ENCODE data around the gene UBASH3A.
"Not testable (repeated sequence)": the region's sequence is repeated elsewhere in the genome, so short reads cannot be mapped to it uniquely, and the experiment has no call there.

UBASH3A gene

GRCh38 chr21:42461881-42462877 lies 58.5 kb downstream of the UBASH3A start:
- H3K9ac ChIP-seq (ENCODE audit: low read depth, low read length): no peak overlapping the region
- H3K4me1 ChIP-seq (ENCODE audit: control insufficient read depth, insufficient read depth, low read length): peaks cover 21% of the 10 kb centered on the region
- H3K4me3 ChIP-seq (ENCODE audit: low read depth, low read length): no peak overlapping the region
- no peaks in the 10 kb centered on the region for H3K36me3 ChIP-seq (ENCODE audit: control insufficient read depth, insufficient read depth, low read length)
- peaks cover 2% of the 10 kb centered on the region; the same call in 1 of the 2 replicates for H3K9me3 ChIP-seq (ENCODE audit: control insufficient read depth, insufficient read depth, low read length)
- no peaks in the 10 kb centered on the region for H3K27me3 ChIP-seq (ENCODE audit: control insufficient read depth, insufficient read depth, low read length)
- no peak overlapping the region for H3K27ac ChIP-seq (ENCODE audit: low read depth, low read length)

- Histone ChIP-seq H3K27ac (ENCODE audit: low read depth, low read length) (no peak overlapping the region), H3K4me3 (ENCODE audit: low read depth, low read length) (no peak overlapping the region), H3K27me3 (ENCODE audit: control insufficient read depth, insufficient read depth, low read length) (no peaks in the 10 kb centered on the region), H3K4me1 (ENCODE audit: control insufficient read depth, insufficient read depth, low read length) (peaks cover 33% of the 10 kb centered on the region), H3K36me3 (ENCODE audit: control insufficient read depth, insufficient read depth, low read length) (no peaks in the 10 kb centered on the region), H3K9me3 (ENCODE audit: control insufficient read depth, insufficient read depth, low read length) (no peaks in the 10 kb centered on the region; the same call in 1 of the 2 replicates), H3K9ac (ENCODE audit: low read depth, low read length) (no peak overlapping the region)
Measured at GRCh38 chr21:42463861-42464515, 60.3 kb downstream of the UBASH3A start.

GRCh38 chr21:42465008-42465802 lies 61.5 kb downstream of the UBASH3A start:
- no peaks in the 10 kb centered on the region; the same call in 1 of the 2 replicates for H3K9me3 ChIP-seq (ENCODE audit: control insufficient read depth, insufficient read depth, low read length)
- H3K4me1 ChIP-seq (ENCODE audit: control insufficient read depth, insufficient read depth, low read length): peaks cover 33% of the 10 kb centered on the region
- no peaks in the 10 kb centered on the region for H3K27me3 ChIP-seq (ENCODE audit: control insufficient read depth, insufficient read depth, low read length)
- no peak overlapping the region for H3K4me3 ChIP-seq (ENCODE audit: low read depth, low read length)
- H3K9ac ChIP-seq (ENCODE audit: low read depth, low read length): no peak overlapping the region
- no peaks in the 10 kb centered on the region for H3K36me3 ChIP-seq (ENCODE audit: control insufficient read depth, insufficient read depth, low read length)
- H3K27ac ChIP-seq (ENCODE audit: low read depth, low read length): no peak overlapping the region

GRCh38 chr21:42465803-42466127 lies 62.1 kb downstream of the UBASH3A start:
- H3K36me3 ChIP-seq (ENCODE audit: control insufficient read depth, insufficient read depth, low read length): no peaks in the 10 kb centered on the region
- peaks cover 33% of the 10 kb centered on the region for H3K4me1 ChIP-seq (ENCODE audit: control insufficient read depth, insufficient read depth, low read length)
- no peak overlapping the region for H3K27ac ChIP-seq (ENCODE audit: low read depth, low read length)
- H3K27me3 ChIP-seq (ENCODE audit: control insufficient read depth, insufficient read depth, low read length): no peaks in the 10 kb centered on the region
- H3K4me3 ChIP-seq (ENCODE audit: low read depth, low read length): no peak overlapping the region
- no peak overlapping the region for H3K9ac ChIP-seq (ENCODE audit: low read depth, low read length)
- H3K9me3 ChIP-seq (ENCODE audit: control insufficient read depth, insufficient read depth, low read length): no peaks in the 10 kb centered on the region

GRCh38 chr21:42466700-42467099 lies 63.0 kb downstream of the UBASH3A start:
- Histone ChIP-seq H3K9ac (ENCODE audit: low read depth, low read length) (no peak overlapping the region), H3K27me3 (ENCODE audit: control insufficient read depth, insufficient read depth, low read length) (no peaks in the 10 kb centered on the region), H3K4me1 (ENCODE audit: control insufficient read depth, insufficient read depth, low read length) (peaks cover 33% of the 10 kb centered on the region), H3K9me3 (ENCODE audit: control insufficient read depth, insufficient read depth, low read length) (no peaks in the 10 kb centered on the region), H3K27ac (ENCODE audit: low read depth, low read length) (no peak overlapping the region), H3K36me3 (ENCODE audit: control insufficient read depth, insufficient read depth, low read length) (no peaks in the 10 kb centered on the region), H3K4me3 (ENCODE audit: low read depth, low read length) (no peak overlapping the region)

GRCh38 chr21:42467140-42467983 lies 63.7 kb downstream of the UBASH3A start:
- H3K27me3 ChIP-seq (ENCODE audit: control insufficient read depth, insufficient read depth, low read length): no peaks in the 10 kb centered on the region
- H3K9ac ChIP-seq (ENCODE audit: low read depth, low read length): no peak overlapping the region
- H3K27ac ChIP-seq (ENCODE audit: low read depth, low read length): no peak overlapping the region
- peaks cover 28% of the 10 kb centered on the region for H3K4me1 ChIP-seq (ENCODE audit: control insufficient read depth, insufficient read depth, low read length)
- H3K4me3 ChIP-seq (ENCODE audit: low read depth, low read length): no peak overlapping the region
- H3K36me3 ChIP-seq (ENCODE audit: control insufficient read depth, insufficient read depth, low read length): no peaks in the 10 kb centered on the region
- H3K9me3 ChIP-seq (ENCODE audit: control insufficient read depth, insufficient read depth, low read length): no peaks in the 10 kb centered on the region

GRCh38 chr21:42468491-42469131 lies 64.9 kb downstream of the UBASH3A start:
- peak overlapping the region; percentile 52 for H3K27ac ChIP-seq (ENCODE audit: low read depth, low read length)
- peaks cover 16% of the 10 kb centered on the region for H3K4me1 ChIP-seq (ENCODE audit: control insufficient read depth, insufficient read depth, low read length)
- H3K4me3 ChIP-seq (ENCODE audit: low read depth, low read length): no peak overlapping the region
- no peaks in the 10 kb centered on the region for H3K9me3 ChIP-seq (ENCODE audit: control insufficient read depth, insufficient read depth, low read length)
- no peaks in the 10 kb centered on the region for H3K36me3 ChIP-seq (ENCODE audit: control insufficient read depth, insufficient read depth, low read length)
- no peaks in the 10 kb centered on the region for H3K27me3 ChIP-seq (ENCODE audit: control insufficient read depth, insufficient read depth, low read length)
- no peak overlapping the region for H3K9ac ChIP-seq (ENCODE audit: low read depth, low read length)

- Histone ChIP-seq H3K4me1 (ENCODE audit: control insufficient read depth, insufficient read depth, low read length) (peaks cover 21% of the 10 kb centered on the region), H3K27me3 (ENCODE audit: control insufficient read depth, insufficient read depth, low read length) (no peaks in the 10 kb centered on the region), H3K36me3 (ENCODE audit: control insufficient read depth, insufficient read depth, low read length) (no peaks in the 10 kb centered on the region), H3K4me3 (ENCODE audit: low read depth, low read length) (no peak overlapping the region), H3K9ac (ENCODE audit: low read depth, low read length) (no peak overlapping the region), H3K27ac (ENCODE audit: low read depth, low read length) (peak overlapping the region; percentile 5), H3K9me3 (ENCODE audit: control insufficient read depth, insufficient read depth, low read length) (no peaks in the 10 kb centered on the region)
Measured at GRCh38 chr21:42469272-42469671, 65.6 kb downstream of the UBASH3A start.

GRCh38 chr21:42469726-42470125 lies 66.0 kb downstream of the UBASH3A start:
- H3K9ac ChIP-seq (ENCODE audit: low read depth, low read length); H3K27ac ChIP-seq (ENCODE audit: low read depth, low read length): not testable (repeated sequence)

GRCh38 chr21:42471206-42471605 lies 67.5 kb downstream of the UBASH3A start:
- H3K9ac ChIP-seq (ENCODE audit: low read depth, low read length): no peak overlapping the region
- no peaks in the 10 kb centered on the region for H3K36me3 ChIP-seq (ENCODE audit: control insufficient read depth, insufficient read depth, low read length)
- no peak overlapping the region for H3K4me3 ChIP-seq (ENCODE audit: low read depth, low read length)
- peaks cover 21% of the 10 kb centered on the region for H3K4me1 ChIP-seq (ENCODE audit: control insufficient read depth, insufficient read depth, low read length)
- no peaks in the 10 kb centered on the region for H3K27me3 ChIP-seq (ENCODE audit: control insufficient read depth, insufficient read depth, low read length)
- H3K27ac ChIP-seq (ENCODE audit: low read depth, low read length): no peak overlapping the region
- no peaks in the 10 kb centered on the region for H3K9me3 ChIP-seq (ENCODE audit: control insufficient read depth, insufficient read depth, low read length)

More at GRCh38 chr21:42469726-42470125, 66.0 kb downstream of the UBASH3A start:
- H3K4me1 ChIP-seq (ENCODE audit: control insufficient read depth, insufficient read depth, low read length): peaks cover 23% of the 10 kb centered on the region
- not testable (repeated sequence) for H3K4me3 ChIP-seq (ENCODE audit: low read depth, low read length); H3K27me3 ChIP-seq (ENCODE audit: control insufficient read depth, insufficient read depth, low read length); H3K36me3 ChIP-seq (ENCODE audit: control insufficient read depth, insufficient read depth, low read length); H3K9me3 ChIP-seq (ENCODE audit: control insufficient read depth, insufficient read depth, low read length)

Measured in HUES48 (cell line).